AG10803 (cell line): ENCODE results near the gene RNASE4.

ENCODE experiments used
- DNase-seq: peaks from one replicate; pipeline ENCODE4 v3.0.0; 2010; ENCODE audit warnings: low read depth
- H3K4me3 ChIP-seq: 2 replicates; pipeline ENCODE4 v1.5.1; 2011; ENCODE audit warnings: mild to moderate bottlenecking, low read length, control low read depth
- CTCF ChIP-seq: conservative IDR thresholded peaks from 2 replicates; pipeline ENCODE4 v1.5.1; 2011; ENCODE audit warnings: mild to moderate bottlenecking, low read length, control low read depth, inconsistent platforms

The RNASE4 gene

DNA sequence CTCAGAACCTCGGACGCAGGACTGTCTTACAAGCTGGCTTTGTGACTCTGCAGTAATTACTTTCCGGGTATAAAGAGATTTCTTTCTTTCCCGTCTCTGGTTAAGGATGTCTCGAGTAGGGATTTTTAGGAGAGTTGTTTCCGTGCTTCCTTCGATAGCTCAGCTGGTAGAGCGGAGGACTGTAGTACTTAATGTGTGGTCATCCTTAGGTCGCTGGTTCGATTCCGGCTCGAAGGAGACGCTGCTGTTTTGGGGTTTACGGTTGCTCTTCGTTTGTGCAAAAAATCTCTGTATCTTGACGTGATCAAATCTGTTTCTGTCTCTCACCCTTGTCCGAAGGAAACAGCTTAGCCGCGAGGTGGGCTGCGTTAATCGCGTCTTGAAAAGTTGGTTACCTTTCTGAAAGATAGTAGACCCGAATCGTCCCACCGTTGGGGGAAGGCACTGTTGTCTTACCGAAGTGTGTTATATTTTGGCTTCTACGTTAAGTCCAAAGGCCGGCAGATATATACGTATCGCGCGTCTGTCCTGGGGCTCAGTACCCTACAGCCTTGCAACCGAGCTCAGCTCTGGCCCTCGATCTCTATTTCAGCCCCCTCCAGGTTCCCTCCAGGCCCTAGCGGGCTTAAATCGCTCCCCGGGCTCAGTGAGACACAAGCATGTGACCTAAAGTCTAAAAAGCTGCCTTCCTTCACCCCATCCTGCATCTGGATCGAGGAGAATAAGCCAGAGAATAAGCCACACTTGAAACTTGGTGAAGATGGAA is 1.1 kb upstream of the RNASE4 start:
- no peak for TF ChIP-seq CTCF
- DNase-seq, result peak; percentile 92

DNA sequence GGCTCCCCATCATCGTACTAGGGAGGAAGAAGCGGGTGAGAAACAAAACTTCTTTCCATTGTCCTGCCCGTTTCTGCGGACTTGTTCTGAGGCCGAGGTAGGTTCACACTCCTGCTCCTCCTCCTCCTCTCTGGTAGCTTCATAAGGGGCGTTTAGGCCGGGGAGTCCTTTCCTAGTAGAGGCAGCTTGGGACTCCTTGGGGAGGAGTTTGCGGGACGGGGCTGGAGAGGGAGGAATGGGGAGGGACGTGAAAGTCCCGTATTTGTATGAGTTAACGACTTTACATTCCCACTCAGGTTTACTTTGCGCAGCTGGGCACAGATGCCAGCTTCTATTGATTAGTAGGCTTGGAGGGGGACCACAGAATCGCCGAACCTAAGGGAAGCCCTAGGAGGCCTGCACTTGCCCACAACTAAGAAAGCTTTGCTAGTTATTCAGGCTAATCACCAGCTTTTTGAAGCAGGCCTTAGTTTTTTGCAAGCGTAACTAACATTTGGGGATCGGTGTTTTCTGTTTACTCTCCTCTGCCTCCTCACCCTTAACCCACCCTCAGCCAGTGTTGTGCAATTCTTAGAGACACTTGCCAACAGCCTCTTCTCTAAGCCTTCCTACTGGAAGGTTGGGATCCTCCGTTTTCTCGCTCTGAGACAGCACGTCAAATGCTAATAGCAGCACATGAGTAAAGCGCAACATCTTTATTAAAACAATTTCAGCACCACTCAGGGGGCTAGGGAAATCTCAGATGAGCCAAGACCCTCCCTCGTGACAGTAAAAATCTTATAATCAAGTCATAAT is 499 bp downstream of the RNASE4 start:
- DNase-seq, result peak; percentile 69
- peak overlapping the region; percentile 93 for H3K4me3 ChIP-seq
- no peak for TF ChIP-seq CTCF

More for the DNA sequence above, 1.1 kb upstream of the RNASE4 start:
- H3K4me3 ChIP-seq, result peak overlapping the region; percentile 93

GRCh38 chr14:20686386-20687143 is 2.2 kb downstream of the RNASE4 start:
- peak overlapping the region; percentile 4; the same call in 1 of the 2 replicates for H3K4me3 ChIP-seq
- no peak for DNase-seq
- no peak for TF ChIP-seq CTCF

GRCh38 chr14:20687362-20688166 is 3.2 kb downstream of the RNASE4 start:
- no peak overlapping the region for H3K4me3 ChIP-seq
- no peak for DNase-seq
- TF ChIP-seq CTCF, result no peak

- TF ChIP-seq CTCF, result no peak
- H3K4me3 ChIP-seq, result no peak within 1 kb of the TSS
- no peak for DNase-seq
Observed at GRCh38 chr14:20688167-20688839, 3.9 kb downstream of the RNASE4 start, which contains the start of gene ANG. Gene ANG (plus strand): TSS chr14:20688764. CDS start chr14:20693565, 4,801 bp downstream.
